BJ (cell line): ENCODE data around the gene HAUS6. TPM values are rescaled to one million over a fixed set of nuclear protein-coding genes. Genes with fewer than 3 reads are reported as not detected.
A peak's percentile ranks its signal among the peaks of the same experiment; 100 is the strongest.
"Not testable (repeated sequence)": the region's sequence is repeated elsewhere in the genome, so short reads cannot be mapped to it uniquely, and the experiment has no call there.

Source experiments
- CTCF ChIA-PET: fragments of 350-600 bp; formaldehyde crosslinking; extraction: SDS; loops from one replicate; lab custom pipeline; 2021; ENCODE audit warnings: antibody characterized with exemption, inconsistent platforms; lab: Yijun Ruan, JAX
- POLR2A ChIA-PET: fragments of 300-600 bp; sonication (Branson Sonifier 250); formaldehyde crosslinking; extraction: SDS; loops from one replicate; lab custom pipeline; 2021; ENCODE audit warnings: antibody characterized with exemption; lab: Charles Lee
- DNase-seq: peaks from one replicate; pipeline ENCODE4 v3.0.0-alpha.2; 2011; ENCODE audit warnings: low read depth
- H3K27me3 ChIP-seq: 2 replicates; pipeline ENCODE4 v1.6.0; 2011; ENCODE audit warnings: low read length; ENCODE audit not compliant: control insufficient read depth, insufficient read depth
- H3K36me3 ChIP-seq: 2 replicates; pipeline ENCODE4 v1.5.1; 2011; ENCODE audit warnings: low read length; ENCODE audit not compliant: control insufficient read depth, insufficient read depth
- H3K4me3 ChIP-seq: 2 replicates; pipeline ENCODE4 v1.5.1; 2011; ENCODE audit warnings: low read depth, mild to moderate bottlenecking, control low read depth, low read length
- polyA minus RNA-seq: library from RNA; depleted of rRNA, polyadenylated mRNA; stranded (reverse); fragments of >200 nt; gene quantifications from 2 replicates; pipeline ENCODE4 v1.2.3, GENCODE V29; 2011; rRNA and poly(A)+ RNA removed
- polyA plus RNA-seq: library from polyadenylated mRNA; depleted of rRNA; stranded (reverse); fragments of >200 nt; gene quantifications from 2 replicates; pipeline ENCODE4 v1.2.3, GENCODE V29; 2011; rRNA removed
- TF ChIP-seq, protein P1 (sequence below): IDR thresholded peaks from 2 replicates; pipeline ENCODE4 v1.5.1; 2011; ENCODE audit warnings: low read depth, mild to moderate bottlenecking, control low read depth, inconsistent platforms, low read length, moderate library complexity; ENCODE audit not compliant: insufficient read depth

HAUS6 gene, protein sequence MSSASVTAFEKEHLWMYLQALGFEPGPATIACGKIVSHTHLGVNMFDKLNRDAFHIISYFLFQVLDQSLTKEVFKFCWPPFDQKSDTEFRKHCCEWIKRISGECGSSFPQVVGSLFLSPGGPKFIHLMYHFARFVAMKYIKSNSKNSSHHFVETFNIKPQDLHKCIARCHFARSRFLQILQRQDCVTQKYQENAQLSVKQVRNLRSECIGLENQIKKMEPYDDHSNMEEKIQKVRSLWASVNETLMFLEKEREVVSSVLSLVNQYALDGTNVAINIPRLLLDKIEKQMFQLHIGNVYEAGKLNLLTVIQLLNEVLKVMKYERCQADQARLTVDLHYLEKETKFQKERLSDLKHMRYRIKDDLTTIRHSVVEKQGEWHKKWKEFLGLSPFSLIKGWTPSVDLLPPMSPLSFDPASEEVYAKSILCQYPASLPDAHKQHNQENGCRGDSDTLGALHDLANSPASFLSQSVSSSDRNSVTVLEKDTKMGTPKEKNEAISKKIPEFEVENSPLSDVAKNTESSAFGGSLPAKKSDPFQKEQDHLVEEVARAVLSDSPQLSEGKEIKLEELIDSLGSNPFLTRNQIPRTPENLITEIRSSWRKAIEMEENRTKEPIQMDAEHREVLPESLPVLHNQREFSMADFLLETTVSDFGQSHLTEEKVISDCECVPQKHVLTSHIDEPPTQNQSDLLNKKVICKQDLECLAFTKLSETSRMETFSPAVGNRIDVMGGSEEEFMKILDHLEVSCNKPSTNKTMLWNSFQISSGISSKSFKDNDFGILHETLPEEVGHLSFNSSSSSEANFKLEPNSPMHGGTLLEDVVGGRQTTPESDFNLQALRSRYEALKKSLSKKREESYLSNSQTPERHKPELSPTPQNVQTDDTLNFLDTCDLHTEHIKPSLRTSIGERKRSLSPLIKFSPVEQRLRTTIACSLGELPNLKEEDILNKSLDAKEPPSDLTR
- 4.4 and 8.7 TPM in 2 replicates for polyA plus RNA-seq
- 5.3 and 6.0 TPM in 2 replicates for polyA minus RNA-seq

GRCh38 chr9:19102631-19103345 lies at the start of gene HAUS6:
Gene HAUS6 (minus strand): TSS chr9:19102904. CDS start chr9:19102651, 253 bp downstream.
- DNase-seq = peak; percentile 85
- Histone ChIP-seq H3K36me3 (no peaks in the 10 kb centered on the region), H3K4me3 (peak within 1 kb of the TSS; percentile 56), H3K27me3 (no peaks in the 10 kb centered on the region)
- TF ChIP-seq, protein P1, sequence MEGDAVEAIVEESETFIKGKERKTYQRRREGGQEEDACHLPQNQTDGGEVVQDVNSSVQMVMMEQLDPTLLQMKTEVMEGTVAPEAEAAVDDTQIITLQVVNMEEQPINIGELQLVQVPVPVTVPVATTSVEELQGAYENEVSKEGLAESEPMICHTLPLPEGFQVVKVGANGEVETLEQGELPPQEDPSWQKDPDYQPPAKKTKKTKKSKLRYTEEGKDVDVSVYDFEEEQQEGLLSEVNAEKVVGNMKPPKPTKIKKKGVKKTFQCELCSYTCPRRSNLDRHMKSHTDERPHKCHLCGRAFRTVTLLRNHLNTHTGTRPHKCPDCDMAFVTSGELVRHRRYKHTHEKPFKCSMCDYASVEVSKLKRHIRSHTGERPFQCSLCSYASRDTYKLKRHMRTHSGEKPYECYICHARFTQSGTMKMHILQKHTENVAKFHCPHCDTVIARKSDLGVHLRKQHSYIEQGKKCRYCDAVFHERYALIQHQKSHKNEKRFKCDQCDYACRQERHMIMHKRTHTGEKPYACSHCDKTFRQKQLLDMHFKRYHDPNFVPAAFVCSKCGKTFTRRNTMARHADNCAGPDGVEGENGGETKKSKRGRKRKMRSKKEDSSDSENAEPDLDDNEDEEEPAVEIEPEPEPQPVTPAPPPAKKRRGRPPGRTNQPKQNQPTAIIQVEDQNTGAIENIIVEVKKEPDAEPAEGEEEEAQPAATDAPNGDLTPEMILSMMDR = peak; percentile 58
- ChIA-PET CTCF (interaction anchor here (1.9 kb wide), 1 partner anchor 71 kb away, joined by 5 read pairs; no protein-coding TSS in a partner anchor), POLR2A (interaction anchor here (0.6 kb wide), 1 partner anchor 11 kb away, joined by 4 read pairs; no protein-coding TSS in a partner anchor)

- POLR2A ChIA-PET, CTCF ChIA-PET, DNase-seq, H3K36me3 ChIP-seq, H3K4me3 ChIP-seq, H3K27me3 ChIP-seq: not testable (repeated sequence)
Observed at GRCh38 chr9:19152160-19152498, 49.4 kb upstream of the HAUS6 start.

- CTCF ChIA-PET = no interaction called here
- POLR2A ChIA-PET = no interaction called here
- Histone ChIP-seq H3K27me3 (no peaks in the 10 kb centered on the region), H3K4me3 (no peak overlapping the region), H3K36me3 (no peaks in the 10 kb centered on the region)
- TF ChIP-seq, protein P1 = no peak
- no peak for DNase-seq
Observed at GRCh38 chr9:19151425-19152159, 48.9 kb upstream of the HAUS6 start.

- POLR2A ChIA-PET = no interaction called here
- H3K27me3 ChIP-seq = no peaks in the 10 kb centered on the region
- TF ChIP-seq, protein P1 = no peak
- no peak for DNase-seq
- CTCF ChIA-PET = no interaction called here
- no peaks in the 10 kb centered on the region for H3K36me3 ChIP-seq
- no peak overlapping the region for H3K4me3 ChIP-seq
Observed at GRCh38 chr9:19149230-19149629, 46.5 kb upstream of the HAUS6 start.

DNA sequence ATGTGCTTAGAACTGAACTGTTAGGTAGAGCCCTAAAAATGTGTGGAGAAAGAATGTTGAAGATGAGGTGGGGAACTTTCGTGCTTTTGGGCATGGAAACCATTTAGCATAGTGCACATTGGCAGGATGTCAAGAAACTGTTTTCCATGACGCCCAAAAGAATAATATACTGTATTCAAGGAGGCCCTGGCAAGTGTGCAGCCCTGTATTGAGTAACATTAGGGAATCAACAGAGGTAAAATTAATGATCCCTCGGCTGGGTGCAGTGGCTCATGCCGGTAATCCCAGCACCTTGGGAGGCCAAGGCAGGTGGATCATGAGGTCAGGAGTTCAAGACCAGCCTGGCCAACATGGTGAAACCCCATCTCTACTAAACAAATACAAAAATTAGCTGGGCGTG lies 45.5 kb upstream of the HAUS6 start:
- POLR2A ChIA-PET = no interaction called here
- no peak overlapping the region for H3K4me3 ChIP-seq
- TF ChIP-seq, protein P1 = no peak
- no peaks in the 10 kb centered on the region for H3K36me3 ChIP-seq
- CTCF ChIA-PET = no interaction called here
- no peaks in the 10 kb centered on the region for H3K27me3 ChIP-seq
- no peak for DNase-seq
